HUES48 (cell line): ENCODE results near the gene MSANTD2.

Experiments used
- H3K27ac ChIP-seq: one replicate; pipeline ENCODE4 v1.7.0; 2013; ENCODE audit warnings: low read depth, low read length, inconsistent platforms
- H3K27me3 ChIP-seq: 2 replicates; pipeline ENCODE4 v1.6.1; 2013; ENCODE audit warnings: mild to moderate bottlenecking, low read length; ENCODE audit not compliant: control insufficient read depth, insufficient read depth
- H3K36me3 ChIP-seq: 2 replicates; pipeline ENCODE4 v1.6.1; 2013; ENCODE audit warnings: low read length; ENCODE audit not compliant: control insufficient read depth, insufficient read depth
- H3K4me1 ChIP-seq: 2 replicates; pipeline ENCODE4 v1.6.1; 2013; ENCODE audit warnings: mild to moderate bottlenecking, low read length; ENCODE audit not compliant: control insufficient read depth, insufficient read depth
- H3K4me3 ChIP-seq: 2 replicates; pipeline ENCODE4 v1.5.1; 2013; ENCODE audit warnings: mild to moderate bottlenecking, low read depth, low read length
- H3K9ac ChIP-seq: 2 replicates; pipeline ENCODE4 v1.6.1; 2013; ENCODE audit warnings: mild to moderate bottlenecking, low read depth, low read length, moderate library complexity
- H3K9me3 ChIP-seq: 2 replicates; pipeline ENCODE4 v1.6.1; 2013; ENCODE audit warnings: low read length; ENCODE audit not compliant: control insufficient read depth, insufficient read depth

Gene MSANTD2

GRCh38 chr11:124742555-124742954 is 57.7 kb downstream of the MSANTD2 start:
- H3K4me3 ChIP-seq, result no peak overlapping the region
- H3K27me3 ChIP-seq, result peaks cover 96% of the 10 kb centered on the region

GRCh38 chr11:124740277-124740882 is 59.8 kb downstream of the MSANTD2 start:
- H3K9me3 ChIP-seq, result no peaks in the 10 kb centered on the region
- no peak overlapping the region for H3K27ac ChIP-seq
- peaks cover 9% of the 10 kb centered on the region for H3K4me1 ChIP-seq
- no peaks in the 10 kb centered on the region for H3K36me3 ChIP-seq
- H3K9ac ChIP-seq, result no peak overlapping the region
- peaks cover 97% of the 10 kb centered on the region for H3K27me3 ChIP-seq
- peak overlapping the region; percentile 55 for H3K4me3 ChIP-seq

More at GRCh38 chr11:124742555-124742954, 57.7 kb downstream of the MSANTD2 start:
- Histone ChIP-seq H3K36me3 (no peaks in the 10 kb centered on the region), H3K4me1 (peaks cover 14% of the 10 kb centered on the region), H3K27ac (no peak overlapping the region), H3K9ac (no peak overlapping the region), H3K9me3 (no peaks in the 10 kb centered on the region)

GRCh38 chr11:124739479-124740276 is 60.5 kb downstream of the MSANTD2 start, which contains the start of gene NRGN:
Gene NRGN, plus strand, starts transcription at chr11:124739942. Its CDS starts 143 bp downstream, at chr11:124740085.
- Histone ChIP-seq H3K36me3 (no peaks in the 10 kb centered on the region), H3K27ac (no peak within 1 kb of the TSS), H3K27me3 (peaks cover 97% of the 10 kb centered on the region), H3K9me3 (no peaks in the 10 kb centered on the region), H3K4me1 (0 out of 2 replicates have a peak, but pooled peaks cover 2% of the 10 kb centered on the region), H3K4me3 (peak within 1 kb of the TSS; percentile 55), H3K9ac (no peak within 1 kb of the TSS)

GRCh38 chr11:124738713-124739478 is 61.3 kb downstream of the MSANTD2 start:
- Histone ChIP-seq H3K4me3 (peak overlapping the region; percentile 55), H3K36me3 (no peaks in the 10 kb centered on the region), H3K9me3 (no peaks in the 10 kb centered on the region), H3K9ac (no peak overlapping the region), H3K27me3 (peaks cover 95% of the 10 kb centered on the region), H3K4me1 (no peaks in the 10 kb centered on the region), H3K27ac (no peak overlapping the region)

GRCh38 chr11:124737638-124738305 is 62.4 kb downstream of the MSANTD2 start:
- Histone ChIP-seq H3K27ac (no peak overlapping the region), H3K27me3 (peaks cover 83% of the 10 kb centered on the region)

GRCh38 chr11:124736736-124737135 is 63.5 kb downstream of the MSANTD2 start:
- Histone ChIP-seq H3K9ac (no peak overlapping the region), H3K36me3 (no peaks in the 10 kb centered on the region), H3K27me3 (peaks cover 79% of the 10 kb centered on the region), H3K4me3 (no peak overlapping the region), H3K4me1 (no peaks in the 10 kb centered on the region), H3K27ac (no peak overlapping the region), H3K9me3 (no peaks in the 10 kb centered on the region)

More at GRCh38 chr11:124737638-124738305, 62.4 kb downstream of the MSANTD2 start:
- no peaks in the 10 kb centered on the region for H3K36me3 ChIP-seq
- no peaks in the 10 kb centered on the region for H3K4me1 ChIP-seq
- no peak overlapping the region for H3K4me3 ChIP-seq
- no peak overlapping the region for H3K9ac ChIP-seq
- H3K9me3 ChIP-seq, result no peaks in the 10 kb centered on the region

GRCh38 chr11:124732230-124732629 is 68.0 kb downstream of the MSANTD2 start:
- Histone ChIP-seq H3K27me3 (peaks cover 51% of the 10 kb centered on the region), H3K4me3 (no peak overlapping the region), H3K4me1 (no peaks in the 10 kb centered on the region), H3K9me3 (no peaks in the 10 kb centered on the region), H3K9ac (no peak overlapping the region), H3K27ac (no peak overlapping the region), H3K36me3 (no peaks in the 10 kb centered on the region)

GRCh38 chr11:124729571-124729970 is 70.6 kb downstream of the MSANTD2 start:
- no peak overlapping the region for H3K27ac ChIP-seq
- H3K4me1 ChIP-seq, result peaks cover 16% of the 10 kb centered on the region
- H3K36me3 ChIP-seq, result no peaks in the 10 kb centered on the region
- H3K27me3 ChIP-seq, result peaks cover 47% of the 10 kb centered on the region
- no peaks in the 10 kb centered on the region for H3K9me3 ChIP-seq
- no peak overlapping the region for H3K9ac ChIP-seq
- H3K4me3 ChIP-seq, result no peak overlapping the region

GRCh38 chr11:124728134-124728533 is 72.1 kb downstream of the MSANTD2 start:
- no peak overlapping the region for H3K9ac ChIP-seq
- peaks cover 57% of the 10 kb centered on the region for H3K27me3 ChIP-seq
- H3K27ac ChIP-seq, result no peak overlapping the region
- H3K36me3 ChIP-seq, result no peaks in the 10 kb centered on the region
- H3K4me3 ChIP-seq, result no peak overlapping the region
- no peaks in the 10 kb centered on the region for H3K9me3 ChIP-seq
- H3K4me1 ChIP-seq, result peaks cover 18% of the 10 kb centered on the region

- Histone ChIP-seq H3K27ac (no peak overlapping the region), H3K9ac (no peak overlapping the region), H3K36me3 (no peaks in the 10 kb centered on the region), H3K4me3 (no peak overlapping the region), H3K27me3 (peaks cover 64% of the 10 kb centered on the region), H3K4me1 (peaks cover 18% of the 10 kb centered on the region), H3K9me3 (no peaks in the 10 kb centered on the region)
Observed at GRCh38 chr11:124727474-124727873, 72.7 kb downstream of the MSANTD2 start.
